Cardiac muscle cell (in vitro differentiated cells and primary cell): ENCODE data around the gene PAPPA2. TPM values are rescaled to one million over a fixed set of nuclear protein-coding genes. Genes with fewer than 3 reads are reported as not detected.

ENCODE experiments used
- DNase-seq, 2 donors: peaks; one replicate each; pipeline versions ENCODE4 v3.0.0 to v3.0.0-alpha.2; 2010 to 2017; ENCODE audit warnings: low read depth in 1 of 2, low spot score in 1 of 2
- H3K27ac ChIP-seq: fragments of 200-600 bp; sonication (generic); 2 replicates; pipeline ENCODE4 v1.5.1; 2016
- H3K27me3 ChIP-seq: fragments of 200-600 bp; sonication (generic); 2 replicates; pipeline ENCODE4 v1.6.0; 2016; ENCODE audit warnings: control low read depth
- H3K36me3 ChIP-seq: fragments of 200-600 bp; sonication (generic); 2 replicates; pipeline ENCODE4 v1.5.1; 2016; ENCODE audit warnings: control low read depth
- H3K4me1 ChIP-seq: fragments of 200-600 bp; sonication (generic); 2 replicates; pipeline ENCODE4 v1.8.1; 2017; ENCODE audit warnings: low read depth, mild to moderate bottlenecking, mixed run types
- H3K4me3 ChIP-seq: fragments of 200-600 bp; sonication (generic); 2 replicates; pipeline ENCODE4 v1.5.1; 2016; ENCODE audit warnings: mild to moderate bottlenecking
- H3K9me3 ChIP-seq: fragments of 200-600 bp; sonication (generic); 2 replicates; pipeline ENCODE4 v1.5.1; 2017; ENCODE audit warnings: low read depth, mild to moderate bottlenecking, control low read depth
- CTCF ChIP-seq: IDR thresholded peaks from 2 replicates; pipeline ENCODE4 v1.5.1; 2012; ENCODE audit warnings: low read depth, mild to moderate bottlenecking, low read length
- polyA plus RNA-seq: library from polyadenylated mRNA; unstranded; fragments of >200 nt; fragmentation: Nextera tagmentation; extraction: Ambion mirVana; gene quantifications from 2 replicates; pipeline ENCODE4 v1.2.1, GENCODE V29; 2016
- total RNA-seq: library from RNA; depleted of rRNA; stranded (reverse); fragments of >200 nt; gene quantifications from 2 replicates; pipeline ENCODE4 v1.2.3, GENCODE V29; 2016

PAPPA2 gene
- total and polyA plus RNA-seq, 2 experiments from 2014 or later: 1.2 to 2.9 TPM

- Histone ChIP-seq H3K9me3 (no peaks in the 10 kb centered on the region), H3K27ac (peak overlapping the region; percentile 94), H3K4me3 (no peak overlapping the region), H3K4me1 (peaks cover 55% of the 10 kb centered on the region), H3K36me3 (no peaks in the 10 kb centered on the region), H3K27me3 (no peaks in the 10 kb centered on the region)
- peak in 1 of 2 donors; percentile 53 for DNase-seq
- no peak for TF ChIP-seq CTCF
Observed at GRCh38 chr1:176803042-176803441, 340.1 kb downstream of the PAPPA2 start.

GRCh38 chr1:176803596-176803995, 340.6 kb downstream of the PAPPA2 start:
- Histone ChIP-seq H3K27ac (peak overlapping the region; percentile 94), H3K4me3 (no peak overlapping the region), H3K36me3 (no peaks in the 10 kb centered on the region), H3K4me1 (peaks cover 55% of the 10 kb centered on the region), H3K9me3 (no peaks in the 10 kb centered on the region), H3K27me3 (no peaks in the 10 kb centered on the region)
- TF ChIP-seq CTCF: no peak
- no peak for DNase-seq

GRCh38 chr1:176809292-176809691, 346.3 kb downstream of the PAPPA2 start:
- TF ChIP-seq CTCF: no peak
- H3K27ac ChIP-seq: no peak overlapping the region
- no peak overlapping the region for H3K4me3 ChIP-seq
- no peak for DNase-seq
- H3K27me3 ChIP-seq: no peaks in the 10 kb centered on the region
- no peaks in the 10 kb centered on the region for H3K9me3 ChIP-seq
- H3K36me3 ChIP-seq: no peaks in the 10 kb centered on the region
- H3K4me1 ChIP-seq: peaks cover 16% of the 10 kb centered on the region

GRCh38 chr1:176811511-176812288, 348.7 kb downstream of the PAPPA2 start:
- no peak overlapping the region for H3K27ac ChIP-seq
- no peaks in the 10 kb centered on the region for H3K27me3 ChIP-seq
- H3K9me3 ChIP-seq: no peaks in the 10 kb centered on the region
- H3K4me1 ChIP-seq: peaks cover 17% of the 10 kb centered on the region
- no peak for DNase-seq
- no peaks in the 10 kb centered on the region for H3K36me3 ChIP-seq
- TF ChIP-seq CTCF: no peak
- H3K4me3 ChIP-seq: no peak overlapping the region

GRCh38 chr1:176815621-176816020, 352.6 kb downstream of the PAPPA2 start:
- no peak for TF ChIP-seq CTCF
- no peak for DNase-seq

More at GRCh38 chr1:176815621-176816020, 352.6 kb downstream of the PAPPA2 start:
- Histone ChIP-seq H3K4me1 (peaks cover 33% of the 10 kb centered on the region), H3K4me3 (no peak overlapping the region), H3K27ac (no peak overlapping the region), H3K27me3 (no peaks in the 10 kb centered on the region), H3K36me3 (no peaks in the 10 kb centered on the region), H3K9me3 (no peaks in the 10 kb centered on the region)
